Lower lobe of right lung (tissue), 2 donors: ENCODE results near the gene DYNC1I1. TPM values are rescaled to one million over a fixed set of nuclear protein-coding genes. Genes with fewer than 3 reads are reported as not detected.

Experiments
- ATAC-seq, 2 donors: fragments of 200-7000 bp; cut with Tn5 transposase; one replicate each; pipeline ENCODE4 v1.9.1; 2020 to 2022; ENCODE audit warnings: mild to moderate bottlenecking in 2 of 2, moderate library complexity in 2 of 2
- DNase-seq: peaks from one replicate; pipeline ENCODE4 v3.0.0-alpha.2; 2020
- H3K27ac ChIP-seq: fragments of 200-600 bp; one replicate; pipeline ENCODE4 v1.8.0; 2022
- H3K27me3 ChIP-seq: fragments of 200-600 bp; one replicate; pipeline ENCODE4 v1.8.0; 2022; ENCODE audit warnings: low read depth
- H3K36me3 ChIP-seq: fragments of 200-600 bp; one replicate; pipeline ENCODE4 v1.8.0; 2022; ENCODE audit warnings: mild to moderate bottlenecking
- H3K4me1 ChIP-seq: fragments of 200-600 bp; one replicate; pipeline ENCODE4 v1.8.0; 2022
- H3K4me3 ChIP-seq: fragments of 200-600 bp; one replicate; pipeline ENCODE4 v1.8.0; 2022; ENCODE audit warnings: mild to moderate bottlenecking
- H3K9me3 ChIP-seq: fragments of 200-600 bp; one replicate; pipeline ENCODE4 v1.8.0; 2022
- intact Hi-C: fragments of 100-400 bp; cut with DNase I; formaldehyde crosslinking; loops from one replicate; pipeline ENCODE4 v1.11.0; 2022
- total RNA-seq: library from RNA; stranded (reverse); fragmentation: NEBNext Ultra II Directional; extraction: Animal tissue kit (Norgen Biotek cat#: 25700); gene quantifications from one replicate; pipeline ENCODE4 v1.2.1, GENCODE V29; 2021
- TF ChIP-seq, protein P1 (sequence below): fragments of 200-600 bp; IDR thresholded peaks from one replicate; pipeline ENCODE4 v1.8.0; 2022; ENCODE audit warnings: antibody characterized with exemption, mild to moderate bottlenecking
- donor health status: DM: no; HTN: yes; CAD: no; lungs with severe emphysema.

Gene DYNC1I1
- total RNA-seq, 1 donor from 2014 or later, result 1.3 TPM

DNA sequence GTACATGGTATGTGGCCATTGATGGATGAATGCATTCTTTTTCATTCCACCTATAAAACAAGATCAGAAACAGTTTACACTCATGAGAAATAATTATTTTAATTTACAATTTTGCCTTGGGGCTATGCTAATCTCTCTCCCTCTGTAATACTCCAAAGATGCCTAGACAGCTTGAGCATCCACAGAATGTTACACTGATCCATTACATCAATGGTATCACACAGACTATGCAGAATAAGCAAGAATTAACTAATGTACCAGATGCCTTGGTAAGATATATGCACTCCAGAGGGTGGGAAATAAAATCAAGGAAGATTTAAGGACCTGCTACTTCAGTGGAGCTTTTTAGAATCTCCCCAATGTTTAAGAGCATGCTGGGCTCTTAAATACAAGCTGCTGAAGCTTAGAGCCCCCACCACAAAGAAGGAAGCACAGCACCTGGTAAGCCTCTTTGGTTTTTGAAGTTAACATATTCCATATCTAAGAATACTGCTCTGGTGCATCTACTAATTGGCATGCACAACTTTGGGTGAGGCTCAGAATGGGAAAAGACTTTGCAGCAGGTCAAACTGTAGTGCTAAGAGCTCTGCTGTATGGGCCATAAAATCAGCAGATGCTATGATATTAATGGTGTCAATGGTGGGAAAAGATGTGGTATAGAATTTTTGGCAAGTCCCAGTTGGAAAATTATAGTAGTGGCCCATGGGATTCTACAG, 329.9 kb downstream of the DYNC1I1 start:
- DNase-seq, result no peak
- H3K4me3 ChIP-seq, result no peak overlapping the region
- H3K4me1 ChIP-seq, result no peaks in the 10 kb centered on the region
- TF ChIP-seq, protein P1, sequence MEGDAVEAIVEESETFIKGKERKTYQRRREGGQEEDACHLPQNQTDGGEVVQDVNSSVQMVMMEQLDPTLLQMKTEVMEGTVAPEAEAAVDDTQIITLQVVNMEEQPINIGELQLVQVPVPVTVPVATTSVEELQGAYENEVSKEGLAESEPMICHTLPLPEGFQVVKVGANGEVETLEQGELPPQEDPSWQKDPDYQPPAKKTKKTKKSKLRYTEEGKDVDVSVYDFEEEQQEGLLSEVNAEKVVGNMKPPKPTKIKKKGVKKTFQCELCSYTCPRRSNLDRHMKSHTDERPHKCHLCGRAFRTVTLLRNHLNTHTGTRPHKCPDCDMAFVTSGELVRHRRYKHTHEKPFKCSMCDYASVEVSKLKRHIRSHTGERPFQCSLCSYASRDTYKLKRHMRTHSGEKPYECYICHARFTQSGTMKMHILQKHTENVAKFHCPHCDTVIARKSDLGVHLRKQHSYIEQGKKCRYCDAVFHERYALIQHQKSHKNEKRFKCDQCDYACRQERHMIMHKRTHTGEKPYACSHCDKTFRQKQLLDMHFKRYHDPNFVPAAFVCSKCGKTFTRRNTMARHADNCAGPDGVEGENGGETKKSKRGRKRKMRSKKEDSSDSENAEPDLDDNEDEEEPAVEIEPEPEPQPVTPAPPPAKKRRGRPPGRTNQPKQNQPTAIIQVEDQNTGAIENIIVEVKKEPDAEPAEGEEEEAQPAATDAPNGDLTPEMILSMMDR, result no peak
- no peak overlapping the region for H3K27ac ChIP-seq
- no peak for ATAC-seq
- no peaks in the 10 kb centered on the region for H3K36me3 ChIP-seq
- no peaks in the 10 kb centered on the region for H3K9me3 ChIP-seq
- H3K27me3 ChIP-seq, result no peaks in the 10 kb centered on the region
- intact Hi-C loops, result no loop called here

DNA sequence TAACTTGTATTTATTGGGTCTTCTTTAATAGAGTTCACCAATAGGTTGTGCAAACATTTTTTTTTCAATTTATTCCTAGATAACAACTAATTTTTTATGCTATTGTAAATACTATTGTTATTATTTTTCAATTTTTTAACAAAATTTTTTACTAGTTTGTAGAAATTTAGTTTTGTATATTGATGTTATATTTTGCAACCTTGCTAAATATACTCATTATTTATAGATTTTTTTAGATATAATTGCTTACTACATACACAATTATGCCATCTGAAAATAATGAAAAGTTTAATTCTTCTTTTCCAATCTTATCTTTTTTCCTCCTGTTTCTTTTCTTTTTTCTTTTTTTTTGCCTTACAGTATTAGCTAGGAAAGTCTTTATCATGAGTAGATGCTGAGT, 332.6 kb downstream of the DYNC1I1 start:
- no peaks in the 10 kb centered on the region for H3K36me3 ChIP-seq
- intact Hi-C loops, result no loop called here

DNA sequence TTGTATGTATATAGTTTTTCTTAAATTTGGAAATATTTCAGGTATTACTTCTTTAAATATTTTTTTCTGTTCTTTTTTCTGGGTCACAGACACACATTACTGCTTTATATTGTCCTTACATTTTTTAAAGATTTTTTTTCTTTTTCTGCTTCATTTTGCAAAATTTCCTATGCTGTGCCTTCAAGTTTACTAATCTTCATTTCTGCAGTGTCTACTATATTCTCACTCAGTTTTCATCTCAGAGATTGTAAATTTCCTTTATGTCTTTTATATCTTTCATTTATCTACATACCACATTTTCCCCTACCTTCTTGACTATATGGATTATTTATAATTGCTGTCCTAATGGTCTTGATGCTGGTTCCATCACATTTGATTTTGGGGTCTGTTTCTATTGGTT, 339.1 kb downstream of the DYNC1I1 start:
- H3K27ac ChIP-seq, result no peak overlapping the region
- DNase-seq (no peak), ATAC-seq (no peak)
- intact Hi-C loops, result no loop called here
- H3K4me1 ChIP-seq, result no peaks in the 10 kb centered on the region
- TF ChIP-seq, protein P1, result no peak
- H3K9me3 ChIP-seq, result no peaks in the 10 kb centered on the region
- H3K27me3 ChIP-seq, result no peaks in the 10 kb centered on the region
- H3K36me3 ChIP-seq, result no peaks in the 10 kb centered on the region
- H3K4me3 ChIP-seq, result no peak overlapping the region

More for the DNA sequence above, 332.6 kb downstream of the DYNC1I1 start:
- H3K4me1 ChIP-seq, result no peaks in the 10 kb centered on the region
- no peak for DNase-seq
- TF ChIP-seq, protein P1, result no peak
- no peak for ATAC-seq
- H3K4me3 ChIP-seq, result no peak overlapping the region
- no peaks in the 10 kb centered on the region for H3K27me3 ChIP-seq
- no peaks in the 10 kb centered on the region for H3K9me3 ChIP-seq
- H3K27ac ChIP-seq, result no peak overlapping the region

DNA sequence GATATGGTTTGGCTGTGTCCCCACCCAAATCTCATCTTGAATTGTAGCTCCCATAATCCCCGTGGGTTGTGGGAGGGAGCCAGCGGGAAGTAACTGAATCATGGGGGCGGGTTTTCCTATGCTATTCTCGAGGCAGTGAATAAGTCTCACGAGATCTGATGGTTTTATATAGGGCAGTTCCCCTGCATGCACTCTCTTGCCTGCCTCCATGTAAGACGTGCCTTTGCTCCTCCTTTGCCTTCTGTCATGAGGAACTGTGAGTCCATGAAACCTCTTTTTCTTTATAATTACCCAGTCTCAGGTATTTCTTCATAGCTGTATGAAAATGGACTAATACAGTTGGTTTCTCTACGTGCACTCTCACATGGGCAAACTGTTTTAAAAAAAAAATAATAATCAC, 341.8 kb downstream of the DYNC1I1 start:
- no peaks in the 10 kb centered on the region for H3K4me1 ChIP-seq
- TF ChIP-seq, protein P1, result no peak
- no peak overlapping the region for H3K27ac ChIP-seq
- intact Hi-C loops, result no loop called here
- DNase-seq (no peak), ATAC-seq (no peak)
- no peak overlapping the region for H3K4me3 ChIP-seq
- H3K36me3 ChIP-seq, result no peaks in the 10 kb centered on the region
- no peaks in the 10 kb centered on the region for H3K9me3 ChIP-seq
- no peaks in the 10 kb centered on the region for H3K27me3 ChIP-seq

DNA sequence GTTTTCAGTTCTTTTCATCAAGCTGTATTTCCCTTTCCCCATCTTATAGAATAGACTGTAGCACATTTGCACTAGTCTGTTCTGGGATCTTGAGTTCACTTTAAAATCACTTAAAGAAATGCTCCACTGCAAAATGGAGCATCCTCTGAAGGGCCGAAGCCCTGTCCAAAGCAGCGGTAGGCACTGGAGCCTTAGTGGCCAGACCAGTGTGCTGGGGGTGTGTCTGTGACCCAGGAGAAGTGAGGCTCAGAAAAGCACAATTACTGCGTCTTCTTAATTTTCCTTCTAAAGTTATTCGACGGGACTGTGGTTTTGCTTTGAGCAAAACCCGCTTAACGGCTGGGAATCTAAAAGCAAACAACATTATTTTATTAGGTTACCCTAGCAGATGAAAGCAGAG, 343.8 kb downstream of the DYNC1I1 start:
- Histone ChIP-seq H3K27ac (no peak overlapping the region), H3K4me1 (no peaks in the 10 kb centered on the region), H3K36me3 (peaks cover 10% of the 10 kb centered on the region), H3K9me3 (no peaks in the 10 kb centered on the region), H3K27me3 (no peaks in the 10 kb centered on the region), H3K4me3 (no peak overlapping the region)
- DNase-seq (no peak), ATAC-seq (no peak)
- TF ChIP-seq, protein P1, result no peak
- intact Hi-C loops, result no loop called here
